ENCODE results near the gene CD180.

DNA sequence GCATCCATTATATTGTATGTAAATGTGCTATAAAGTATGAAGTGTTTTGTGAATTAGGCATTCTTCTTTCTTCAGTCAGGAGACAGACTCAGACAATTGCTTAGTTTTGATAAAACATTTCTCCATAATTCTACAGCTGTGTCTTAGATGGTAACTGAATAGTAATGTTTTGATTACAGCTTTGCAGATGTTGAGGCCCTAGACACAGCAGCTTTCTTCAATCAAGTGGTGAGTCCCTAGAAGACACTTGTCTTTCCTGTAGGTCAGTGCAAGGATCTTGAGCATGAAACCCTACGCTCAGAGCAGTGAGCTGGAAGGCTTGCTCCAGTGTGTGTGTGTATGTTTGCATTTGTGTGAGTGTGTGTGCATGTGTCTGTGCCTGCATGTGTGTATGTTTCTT, 46.8 kb upstream of the CD180 start:
- TF ChIP-seq, protein P1, sequence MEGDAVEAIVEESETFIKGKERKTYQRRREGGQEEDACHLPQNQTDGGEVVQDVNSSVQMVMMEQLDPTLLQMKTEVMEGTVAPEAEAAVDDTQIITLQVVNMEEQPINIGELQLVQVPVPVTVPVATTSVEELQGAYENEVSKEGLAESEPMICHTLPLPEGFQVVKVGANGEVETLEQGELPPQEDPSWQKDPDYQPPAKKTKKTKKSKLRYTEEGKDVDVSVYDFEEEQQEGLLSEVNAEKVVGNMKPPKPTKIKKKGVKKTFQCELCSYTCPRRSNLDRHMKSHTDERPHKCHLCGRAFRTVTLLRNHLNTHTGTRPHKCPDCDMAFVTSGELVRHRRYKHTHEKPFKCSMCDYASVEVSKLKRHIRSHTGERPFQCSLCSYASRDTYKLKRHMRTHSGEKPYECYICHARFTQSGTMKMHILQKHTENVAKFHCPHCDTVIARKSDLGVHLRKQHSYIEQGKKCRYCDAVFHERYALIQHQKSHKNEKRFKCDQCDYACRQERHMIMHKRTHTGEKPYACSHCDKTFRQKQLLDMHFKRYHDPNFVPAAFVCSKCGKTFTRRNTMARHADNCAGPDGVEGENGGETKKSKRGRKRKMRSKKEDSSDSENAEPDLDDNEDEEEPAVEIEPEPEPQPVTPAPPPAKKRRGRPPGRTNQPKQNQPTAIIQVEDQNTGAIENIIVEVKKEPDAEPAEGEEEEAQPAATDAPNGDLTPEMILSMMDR (IDR thresholded peaks at IDR 0.05; ENCODE audit: low read depth, low read length): no peak
- no peak for TF ChIP-seq EZH2phosphoT487 (IDR thresholded peaks at IDR 0.05; ENCODE audit: low read depth)
